Astrocyte (in vitro differentiated cells and primary cell): ENCODE results near the gene METTL24.

ENCODE experiments used
- CTCF ChIP-seq: IDR thresholded peaks from 2 replicates; pipeline ENCODE4 v1.5.1; 2011; ENCODE audit warnings: low read depth, mild to moderate bottlenecking, inconsistent platforms, low read length, moderate library complexity; ENCODE audit not compliant: insufficient read depth
- EZH2 ChIP-seq: IDR thresholded peaks from 2 replicates; pipeline ENCODE4 v1.6.1; 2012; ENCODE audit warnings: mild to moderate bottlenecking, low read length, inconsistent platforms; ENCODE audit not compliant: insufficient read depth

GRCh38 chr6:110195639-110196038 lies 162.5 kb downstream of the METTL24 start:
- no peak for TF ChIP-seq CTCF
- no peak for TF ChIP-seq EZH2
